Naive thymus-derived CD8-positive, alpha-beta T cell (primary cell): ENCODE data around the gene UHMK1. TPM values are rescaled to one million over a fixed set of nuclear protein-coding genes. Genes with fewer than 3 reads are reported as not detected.
"Not testable (repeated sequence)": the region's sequence is repeated elsewhere in the genome, so short reads cannot be mapped to it uniquely, and the experiment has no call there.

ENCODE experiments used
- ATAC-seq, 2 donors: fragments of 150-1000 bp; cut with Tn5 transposase in 1 of 2; sonication (Bioruptor Pico), chemical (Tn5 transposase) in 1 of 2; 1 replicate in 1 of 2; 2 replicates in 1 of 2; pipeline ENCODE4 v1.10.0; 2021; ENCODE audit warnings: mild to moderate bottlenecking in 2 of 2, moderate library complexity in 2 of 2
- POLR2A ChIA-PET: fragments of 350-600 bp; sonication (Branson Sonifier 250); formaldehyde crosslinking; loops from one replicate; lab custom pipeline; 2021; ENCODE audit warnings: antibody characterized with exemption; lab: Charles Lee
- DNase-seq, 10 donors: peaks; one replicate each; pipeline versions ENCODE4 v3.0.0 to v3.0.0-alpha.2; 2020 to 2022
- H3K27ac Mint-ChIP-seq, 10 donors: one replicate each; pipeline ENCODE4 v1.8.0; 2020 to 2022; ENCODE audit warnings: mild to moderate bottlenecking in 10 of 10, mixed read lengths in 10 of 10, moderate library complexity in 4 of 10, inconsistent platforms in 1 of 10
- H3K27me3 Mint-ChIP-seq, 5 donors: one replicate each; pipeline ENCODE4 v1.8.0; 2021 to 2022; ENCODE audit warnings: mixed read lengths in 5 of 5
- H3K36me3 Mint-ChIP-seq, 3 donors: one replicate each; pipeline ENCODE4 v1.8.0; 2020 to 2022; ENCODE audit warnings: mixed read lengths in 3 of 3, mild to moderate bottlenecking in 2 of 3, inconsistent platforms in 1 of 3
- H3K4me1 Mint-ChIP-seq, 4 donors: one replicate each; pipeline ENCODE4 v1.8.0; 2021 to 2022; ENCODE audit warnings: mixed read lengths in 4 of 4
- H3K4me3 Mint-ChIP-seq, 10 donors: one replicate each; pipeline ENCODE4 v1.8.0; 2020 to 2022; ENCODE audit warnings: mild to moderate bottlenecking in 10 of 10, mixed read lengths in 10 of 10, moderate library complexity in 6 of 10, inconsistent platforms in 1 of 10
- H3K9me3 Mint-ChIP-seq, 9 donors: one replicate each; pipeline ENCODE4 v1.8.0; 2020 to 2022; ENCODE audit warnings: mixed read lengths in 9 of 9, mild to moderate bottlenecking in 3 of 9, inconsistent platforms in 1 of 9, moderate library complexity in 1 of 9
- polyA plus RNA-seq, 3 donors: library from polyadenylated mRNA; unstranded; fragments of 300-500 nt; fragmentation: Illumina TruSeq; gene quantifications; one replicate each; pipeline ENCODE4 v1.2.3, GENCODE V29; 2021
- total RNA-seq, 8 experiments: library from RNA in 2 of 8; stranded (reverse) in 2 of 8; gene quantifications; one replicate each; pipeline ENCODE4 v1.2.3 and lab custom pipeline; 2021 to 2026

The UHMK1 gene
- total and polyA plus RNA-seq, 5 experiments from 2014 or later, result 48.4 to 75.9 (median 65.5) TPM

GRCh38 chr1:162485236-162485635, 12.4 kb upstream of the UHMK1 start:
- DNase-seq (no peak), ATAC-seq (no peak)
- peaks cover 0 to 6% (median 0%) of the 10 kb centered on the region in 9 donors for H3K9me3 Mint-ChIP-seq
- H3K4me3 Mint-ChIP-seq, result no peak overlapping the region
- POLR2A ChIA-PET, result no interaction called here
- no peaks in the 10 kb centered on the region for H3K4me1 Mint-ChIP-seq
- no peak overlapping the region for H3K27ac Mint-ChIP-seq
- H3K36me3 Mint-ChIP-seq, result no peaks in the 10 kb centered on the region
- H3K27me3 Mint-ChIP-seq, result peaks cover 10 to 45% (median 23%) of the 10 kb centered on the region in 5 donors

- H3K27ac Mint-ChIP-seq, result no peak overlapping the region
- no peak for DNase-seq
- no peaks in the 10 kb centered on the region for H3K4me1 Mint-ChIP-seq
- peaks cover 14 to 46% (median 26%) of the 10 kb centered on the region in 5 donors for H3K27me3 Mint-ChIP-seq
- H3K9me3 Mint-ChIP-seq, result no peaks in the 10 kb centered on the region
- POLR2A ChIA-PET, result no interaction called here
- no peaks in the 10 kb centered on the region for H3K36me3 Mint-ChIP-seq
- no peak overlapping the region for H3K4me3 Mint-ChIP-seq
- ATAC-seq, result no peak
Measured at GRCh38 chr1:162487241-162487640, 10.4 kb upstream of the UHMK1 start.

GRCh38 chr1:162488219-162488618, 9.4 kb upstream of the UHMK1 start:
- no peaks in the 10 kb centered on the region for H3K9me3 Mint-ChIP-seq
- ATAC-seq (no peak), DNase-seq (no peak)
- peaks cover 14 to 46% (median 24%) of the 10 kb centered on the region in 5 donors for H3K27me3 Mint-ChIP-seq
- H3K36me3 Mint-ChIP-seq, result no peaks in the 10 kb centered on the region
- no peak overlapping the region for H3K4me3 Mint-ChIP-seq
- POLR2A ChIA-PET, result no interaction called here
- H3K4me1 Mint-ChIP-seq, result no peaks in the 10 kb centered on the region
- no peak overlapping the region for H3K27ac Mint-ChIP-seq

- H3K27ac Mint-ChIP-seq, result peak overlapping the region in 3 of 10 donors; percentile 4 to 79 (median 53)
Measured at GRCh38 chr1:162495531-162496233, 1.9 kb upstream of the UHMK1 start.

GRCh38 chr1:162497104-162497722, 405 bp upstream of the UHMK1 start:
- Mint-ChIP-seq H3K27ac (peak overlapping the region; percentile 76 to 98 (median 94)), H3K36me3 (peaks cover 4 to 24% (median 6%) of the 10 kb centered on the region in 3 donors), H3K27me3 (peaks cover 0 to 2% (median 0%) of the 10 kb centered on the region in 5 donors), H3K4me1 (peaks cover 14 to 44% (median 31%) of the 10 kb centered on the region in 4 donors), H3K9me3 (no peaks in the 10 kb centered on the region), H3K4me3 (peak overlapping the region; percentile 83 to 97 (median 90))
- ATAC-seq, result no peak
- POLR2A ChIA-PET, result interaction anchor here (0.8 to 2.2 kb wide), 2 partner anchors 63 to 64 kb away, joined by 3 to 6 read pairs; partner anchors contain the start of gene UAP1
- no peak for DNase-seq

More at GRCh38 chr1:162495531-162496233, 1.9 kb upstream of the UHMK1 start:
- H3K4me1 Mint-ChIP-seq, result peaks cover 14 to 36% (median 29%) of the 10 kb centered on the region in 4 donors
- DNase-seq, H3K9me3 Mint-ChIP-seq, ATAC-seq, H3K27me3 Mint-ChIP-seq, POLR2A ChIA-PET: not testable (repeated sequence)
- peaks cover 3 to 12% (median 6%) of the 10 kb centered on the region in 3 donors for H3K36me3 Mint-ChIP-seq
- H3K4me3 Mint-ChIP-seq, result peak overlapping the region in 5 of 10 donors; percentile 19 to 40 (median 32)

- Mint-ChIP-seq H3K36me3 (peaks cover 4 to 35% (median 6%) of the 10 kb centered on the region in 3 donors), H3K4me3 (peak overlapping the region; percentile 83 to 97 (median 90)), H3K27ac (peak overlapping the region; percentile 76 to 96 (median 92)), H3K4me1 (peaks cover 14 to 47% (median 33%) of the 10 kb centered on the region in 4 donors), H3K9me3 (no peaks in the 10 kb centered on the region), H3K27me3 (peaks cover 0 to 2% (median 0%) of the 10 kb centered on the region in 5 donors)
- DNase-seq, result no peak
- POLR2A ChIA-PET, result interaction anchor here (0.6 to 2.2 kb wide), 3 partner anchors 9 to 68 kb away, joined by 3 to 6 read pairs (median 3); partner anchors contain the start of gene UAP1
- no peak for ATAC-seq
Measured at GRCh38 chr1:162498496-162498810, 835 bp downstream of the UHMK1 start.

- H3K4me1 Mint-ChIP-seq, result peaks cover 14 to 45% (median 33%) of the 10 kb centered on the region in 4 donors
- POLR2A ChIA-PET, result interaction anchor here (0.7 kb wide), 1 partner anchor 103 kb away, joined by 3 read pairs; no protein-coding TSS in a partner anchor
- H3K36me3 Mint-ChIP-seq, result peaks cover 4 to 55% (median 8%) of the 10 kb centered on the region in 3 donors
- no peaks in the 10 kb centered on the region for H3K9me3 Mint-ChIP-seq
- no peak overlapping the region for H3K27ac Mint-ChIP-seq
- no peaks in the 10 kb centered on the region for H3K27me3 Mint-ChIP-seq
- ATAC-seq, result no peak
- peak overlapping the region in 5 of 10 donors; percentile 14 to 52 (median 41) for H3K4me3 Mint-ChIP-seq
- DNase-seq, result no peak
Measured at GRCh38 chr1:162500805-162501204, 3.2 kb downstream of the UHMK1 start.

- ATAC-seq (no peak), DNase-seq (no peak)
- H3K9me3 Mint-ChIP-seq, result no peaks in the 10 kb centered on the region
- peaks cover 4 to 68% (median 13%) of the 10 kb centered on the region in 3 donors for H3K36me3 Mint-ChIP-seq
- POLR2A ChIA-PET, result no interaction called here
- peaks cover 14 to 37% (median 30%) of the 10 kb centered on the region in 4 donors for H3K4me1 Mint-ChIP-seq
- H3K4me3 Mint-ChIP-seq, result no peak overlapping the region
- no peak overlapping the region for H3K27ac Mint-ChIP-seq
- no peaks in the 10 kb centered on the region for H3K27me3 Mint-ChIP-seq
Measured at GRCh38 chr1:162502077-162502476, 4.5 kb downstream of the UHMK1 start.

- DNase-seq, result no peak
- H3K36me3 Mint-ChIP-seq, result peaks cover 4 to 76% (median 13%) of the 10 kb centered on the region in 3 donors
- H3K27me3 Mint-ChIP-seq, result no peaks in the 10 kb centered on the region
- POLR2A ChIA-PET, result no interaction called here
- H3K4me3 Mint-ChIP-seq, result no peak overlapping the region
- H3K4me1 Mint-ChIP-seq, result peaks cover 13 to 34% (median 29%) of the 10 kb centered on the region in 4 donors
- H3K27ac Mint-ChIP-seq, result no peak overlapping the region
- no peak for ATAC-seq
- no peaks in the 10 kb centered on the region for H3K9me3 Mint-ChIP-seq
Measured at GRCh38 chr1:162502928-162503327, 5.3 kb downstream of the UHMK1 start.

- POLR2A ChIA-PET, result no interaction called here
- Mint-ChIP-seq H3K36me3 (peaks cover 17 to 71% (median 23%) of the 10 kb centered on the region in 3 donors), H3K9me3 (no peaks in the 10 kb centered on the region)
Measured at GRCh38 chr1:162527314-162527713, 29.7 kb downstream of the UHMK1 start.

GRCh38 chr1:162530307-162530987, 32.8 kb downstream of the UHMK1 start:
- peaks cover 0 to 15% (median 2%) of the 10 kb centered on the region in 4 donors for H3K4me1 Mint-ChIP-seq

More at GRCh38 chr1:162527314-162527713, 29.7 kb downstream of the UHMK1 start:
- H3K27me3 Mint-ChIP-seq, result no peaks in the 10 kb centered on the region
- H3K27ac Mint-ChIP-seq, result no peak overlapping the region
- no peak for ATAC-seq
- H3K4me1 Mint-ChIP-seq, result peaks cover 0 to 15% (median 5%) of the 10 kb centered on the region in 4 donors
- H3K4me3 Mint-ChIP-seq, result no peak overlapping the region
- no peak for DNase-seq

GRCh38 chr1:162530988-162531319, 33.3 kb downstream of the UHMK1 start:
- Mint-ChIP-seq H3K27ac (peak overlapping the region in 1 of 10 donors; percentile 18), H3K36me3 (peaks cover 5 to 35% (median 5%) of the 10 kb centered on the region in 3 donors), H3K4me1 (peaks cover 0 to 15% (median 1%) of the 10 kb centered on the region in 4 donors), H3K27me3 (no peaks in the 10 kb centered on the region), H3K9me3 (no peaks in the 10 kb centered on the region), H3K4me3 (no peak overlapping the region)
- no peak for DNase-seq
- ATAC-seq, result no peak
- POLR2A ChIA-PET, result no interaction called here

More at GRCh38 chr1:162530307-162530987, 32.8 kb downstream of the UHMK1 start:
- peak overlapping the region in 1 of 10 donors; percentile 18 for H3K27ac Mint-ChIP-seq
- H3K36me3 Mint-ChIP-seq, result peaks cover 5 to 40% (median 8%) of the 10 kb centered on the region in 3 donors
- H3K27me3 Mint-ChIP-seq, result no peaks in the 10 kb centered on the region
- ATAC-seq, result peak in 1 of 2 donors; percentile 28
- POLR2A ChIA-PET, result no interaction called here
- no peaks in the 10 kb centered on the region for H3K9me3 Mint-ChIP-seq
- no peak for DNase-seq
- no peak overlapping the region for H3K4me3 Mint-ChIP-seq
